GM19324 (cell line): ENCODE measurements around the gene DNAJC9.
A peak's percentile ranks its signal among the peaks of the same experiment; 100 is the strongest.
"Not testable (repeated sequence)": the region's sequence is repeated elsewhere in the genome, so short reads cannot be mapped to it uniquely, and the experiment has no call there.

Experiments used
- ATAC-seq: cut with Tn5 transposase; IDR thresholded peaks from one replicate; pipeline ENCODE4 v1.9.1; 2021; ENCODE audit warnings: mild to moderate bottlenecking, moderate library complexity; ENCODE audit not compliant: unreplicated experiment, low FRiP score

The DNAJC9 gene, protein sequence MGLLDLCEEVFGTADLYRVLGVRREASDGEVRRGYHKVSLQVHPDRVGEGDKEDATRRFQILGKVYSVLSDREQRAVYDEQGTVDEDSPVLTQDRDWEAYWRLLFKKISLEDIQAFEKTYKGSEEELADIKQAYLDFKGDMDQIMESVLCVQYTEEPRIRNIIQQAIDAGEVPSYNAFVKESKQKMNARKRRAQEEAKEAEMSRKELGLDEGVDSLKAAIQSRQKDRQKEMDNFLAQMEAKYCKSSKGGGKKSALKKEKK

GRCh38 chr10:73246646-73247508 lies at the start of gene DNAJC9:
Gene DNAJC9 (minus strand): TSS chr10:73247255. CDS start chr10:73247189, 66 bp downstream.
- ATAC-seq, result peak; percentile 89

DNA sequence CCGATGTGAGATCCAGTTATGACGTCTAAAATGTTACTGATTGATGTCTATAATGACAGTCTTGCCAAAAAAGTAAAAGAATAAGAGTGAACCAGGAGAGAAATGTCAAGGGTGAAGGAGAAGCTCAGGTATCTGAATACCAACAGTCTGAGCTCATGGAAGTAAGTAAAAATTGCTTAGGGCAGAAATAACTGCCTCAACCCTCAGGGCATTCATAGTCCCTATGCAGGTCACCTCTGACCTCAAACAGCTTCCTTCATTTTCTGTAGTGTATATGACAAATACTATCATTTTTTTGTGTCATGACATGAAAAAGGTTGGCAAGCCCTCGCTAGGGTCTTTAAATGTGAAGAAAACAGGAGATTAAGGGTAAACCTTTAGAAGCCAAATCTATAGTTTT lies 46.4 kb upstream of the DNAJC9 start:
- ATAC-seq, result no peak

DNA sequence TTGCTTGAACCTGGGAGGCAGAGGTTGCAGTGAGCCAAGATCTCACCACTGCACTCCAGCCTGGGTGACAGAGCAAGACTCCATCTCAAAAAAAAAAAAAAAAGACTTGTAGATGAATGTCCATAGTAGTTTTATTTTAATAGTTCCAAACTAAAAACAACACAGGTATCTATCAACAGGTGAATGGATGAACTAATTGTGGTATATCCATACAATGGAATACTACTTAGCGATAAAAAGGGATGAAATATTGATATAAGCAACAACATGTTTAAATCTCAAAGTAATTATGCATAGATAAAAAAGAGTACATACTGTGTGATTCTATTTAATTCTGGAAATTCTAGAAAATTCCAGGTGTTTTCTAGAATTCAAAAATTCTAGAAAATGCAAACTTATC lies 42.9 kb upstream of the DNAJC9 start:
- ATAC-seq, result no peak

DNA sequence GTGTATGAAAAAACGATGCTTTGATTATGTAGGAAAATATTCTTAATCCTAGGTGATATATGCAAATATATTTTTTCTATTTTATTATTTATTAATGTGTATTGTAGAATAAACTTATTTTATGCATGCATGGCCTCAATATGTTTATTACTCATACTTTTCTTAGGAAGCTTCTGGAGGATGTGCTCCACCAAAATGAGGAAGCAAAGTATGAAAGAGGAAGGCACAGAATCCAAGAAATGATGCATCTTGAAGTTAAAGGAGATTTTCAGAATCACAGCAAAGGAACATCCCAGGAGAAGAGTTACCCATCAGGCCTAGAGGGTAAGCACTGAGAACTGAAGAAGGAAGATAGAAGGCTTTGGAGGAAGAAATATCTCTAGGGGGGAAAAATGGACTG lies 40.4 kb upstream of the DNAJC9 start:
- ATAC-seq, result no peak

DNA sequence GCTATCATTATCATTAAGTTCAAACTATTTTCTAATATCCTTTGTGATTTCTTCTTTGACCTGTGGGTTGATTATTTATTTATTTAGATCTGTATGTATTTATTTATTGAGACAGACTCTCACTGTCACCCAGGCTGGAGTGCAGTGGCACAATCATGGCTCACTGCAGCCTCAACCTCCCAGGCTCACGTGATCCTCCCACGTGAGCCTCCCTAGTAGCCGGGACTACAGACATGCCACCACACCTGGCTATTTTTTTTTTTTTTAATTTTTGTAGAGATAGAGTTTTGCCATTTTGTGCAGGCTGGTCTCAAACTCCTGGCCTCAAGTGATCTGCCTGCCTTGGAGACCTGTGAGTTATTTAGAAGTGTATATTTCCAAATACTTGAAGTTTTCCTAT lies 34.0 kb upstream of the DNAJC9 start:
- ATAC-seq, result no peak

DNA sequence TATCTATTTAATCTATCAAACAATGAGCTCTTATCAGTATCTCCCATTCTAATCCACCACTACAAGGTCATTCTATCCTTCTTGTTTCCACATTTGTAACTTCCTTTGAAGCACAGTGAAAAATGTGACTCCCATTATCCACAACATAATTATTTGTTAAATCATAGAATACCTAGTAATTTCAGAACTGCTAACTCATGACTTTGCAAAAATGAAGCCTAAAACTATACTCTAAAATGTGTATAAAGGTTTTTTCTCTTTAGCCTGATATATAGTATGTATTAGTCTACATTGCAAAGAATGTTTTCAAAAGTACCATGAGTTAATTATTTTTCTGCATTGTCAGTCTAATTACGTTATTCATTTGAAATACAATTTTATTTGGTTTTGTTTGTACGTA lies 17.4 kb upstream of the DNAJC9 start:
- ATAC-seq, result no peak

DNA sequence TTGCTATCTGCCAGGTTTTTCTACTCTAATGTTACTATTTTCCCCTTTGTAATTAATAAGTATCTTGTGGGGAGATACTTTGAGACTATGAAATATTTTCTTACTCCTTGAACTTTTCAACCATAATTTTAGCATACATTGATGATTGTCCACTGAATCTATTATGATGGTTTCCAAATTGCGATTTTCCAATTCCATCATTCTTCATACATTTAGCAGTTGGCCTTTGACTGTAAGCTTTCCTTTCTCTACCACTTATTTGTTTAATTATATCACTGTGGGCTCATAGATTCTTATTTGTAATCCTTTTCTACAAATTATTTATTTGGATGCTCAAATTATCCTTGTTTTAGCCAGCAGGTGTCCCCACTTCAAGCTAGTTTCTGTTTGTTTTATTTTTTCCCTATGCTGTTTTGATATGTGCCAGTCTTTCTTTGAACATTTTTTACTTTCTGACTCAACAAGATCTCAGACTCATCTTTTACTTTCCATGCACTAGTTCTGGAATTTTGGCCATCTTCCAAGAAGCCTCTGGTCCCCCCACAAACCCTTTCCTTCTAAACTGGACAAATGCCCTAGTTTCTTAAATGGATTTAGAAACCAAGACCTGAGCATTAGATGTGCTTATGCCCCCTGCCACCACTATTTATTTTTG lies 16.8 kb upstream of the DNAJC9 start:
- ATAC-seq, result no peak

DNA sequence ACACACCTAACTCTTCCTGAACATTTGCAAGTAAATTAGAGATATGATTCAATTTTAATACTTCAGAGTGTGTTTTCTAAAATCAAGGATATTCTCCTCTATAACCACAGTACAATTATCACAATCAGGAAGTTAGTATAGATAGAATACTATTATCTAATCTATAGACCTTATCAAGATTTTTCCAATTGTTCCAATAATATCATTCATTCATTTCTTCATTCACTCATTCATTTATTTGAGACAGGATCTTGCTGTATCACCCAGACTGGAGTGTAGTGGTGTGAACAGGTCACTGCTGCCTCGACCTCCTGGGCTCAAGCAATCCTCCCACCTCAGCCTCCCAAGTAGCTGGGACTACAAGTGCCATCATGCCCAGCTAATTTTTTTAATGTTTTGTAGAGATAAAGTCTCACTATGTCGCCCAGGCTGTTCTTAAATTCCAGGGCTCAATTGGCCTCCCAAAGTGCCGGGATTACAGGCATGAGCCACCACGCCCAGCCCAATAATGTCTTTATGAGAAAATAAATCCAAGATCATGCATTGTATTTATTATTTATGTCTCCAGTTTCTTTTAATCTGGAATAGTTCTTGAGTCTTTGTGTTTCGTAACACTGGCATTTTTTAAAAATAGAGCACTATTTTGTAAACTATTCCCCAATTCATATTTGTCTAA lies 16.0 kb upstream of the DNAJC9 start:
- ATAC-seq, result no peak

- ATAC-seq, result no peak
Observed at GRCh38 chr10:73262105-73262730, 15.2 kb upstream of the DNAJC9 start.

DNA sequence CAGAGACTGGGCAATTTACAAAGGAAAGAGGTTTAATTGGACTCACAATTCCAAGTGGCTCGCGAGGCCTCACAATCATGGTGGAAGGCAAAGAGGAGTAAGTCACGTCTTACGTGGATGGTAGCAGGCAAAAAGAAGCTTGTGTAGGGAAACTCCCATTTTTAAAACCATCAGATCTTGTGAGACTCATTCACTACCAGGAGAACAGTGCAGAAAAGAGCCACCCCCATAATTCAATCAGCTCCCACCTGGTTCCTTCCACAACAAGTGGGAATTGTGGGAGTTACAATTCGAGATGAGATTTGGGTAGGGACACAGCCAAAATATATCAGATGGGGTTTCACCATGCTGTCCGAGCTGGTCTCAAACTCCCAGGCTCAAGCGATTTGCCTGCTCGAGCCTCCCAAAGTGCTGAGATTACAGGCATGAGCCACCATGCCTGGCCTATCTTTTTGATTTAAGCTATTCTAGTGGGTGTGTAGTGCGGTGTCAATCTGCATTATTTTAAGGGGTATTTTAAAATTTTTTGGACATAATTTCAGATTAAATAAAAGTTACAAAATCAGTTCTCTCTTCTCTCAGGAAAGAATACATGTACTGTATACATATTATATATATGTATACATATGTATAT lies 14.4 kb upstream of the DNAJC9 start:
- ATAC-seq, result no peak

- not testable (repeated sequence) for ATAC-seq
Observed at GRCh38 chr10:73258612-73259011, 11.6 kb upstream of the DNAJC9 start.

DNA sequence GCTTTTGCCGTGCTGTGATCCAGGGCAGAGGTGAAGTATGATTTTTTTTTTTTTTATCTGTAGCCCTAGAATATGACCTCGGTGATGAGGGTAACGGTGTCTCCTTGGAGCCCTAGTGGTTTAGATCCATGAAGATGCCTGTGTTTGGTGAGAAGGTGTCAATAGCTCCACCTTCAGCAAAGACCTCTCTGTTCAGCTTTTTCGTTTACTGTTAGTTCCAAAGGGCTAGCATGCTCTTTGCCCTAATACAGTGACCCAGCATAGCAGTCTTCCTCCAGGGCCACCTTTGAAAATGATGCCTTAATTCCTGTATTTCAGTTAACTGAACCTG lies 6.1 kb upstream of the DNAJC9 start:
- no peak for ATAC-seq

GRCh38 chr10:73252445-73253224 lies 5.6 kb upstream of the DNAJC9 start, which contains the start of gene MRPS16:
Gene MRPS16 (minus strand): TSS chr10:73252644. CDS start chr10:73252482, 162 bp downstream.
- peak; percentile 83 for ATAC-seq

- ATAC-seq, result peak; percentile 54
Observed at GRCh38 chr10:73251683-73252444, 4.8 kb upstream of the DNAJC9 start.

DNA sequence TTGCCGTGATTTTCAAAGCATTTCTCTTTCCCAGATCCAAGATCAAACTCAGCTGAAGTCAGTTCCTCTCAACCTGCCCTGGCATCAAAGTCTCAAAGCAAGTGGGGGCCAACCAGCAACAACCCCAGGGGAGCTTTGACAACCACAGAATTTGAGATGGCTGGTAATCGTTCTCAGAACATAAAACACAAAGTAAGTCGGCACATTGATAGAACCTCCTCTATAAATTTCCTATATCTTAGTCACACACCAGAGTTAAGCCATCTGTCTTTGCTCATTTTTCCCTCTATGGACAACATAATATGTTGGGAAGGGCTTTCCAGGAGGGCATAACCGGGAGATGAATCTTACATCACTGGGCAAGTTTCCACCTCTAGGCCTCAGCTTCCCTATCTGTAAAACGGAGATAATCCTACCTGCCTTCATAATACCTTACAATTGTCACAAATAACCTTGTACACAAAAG lies 1.2 kb upstream of the DNAJC9 start:
- ATAC-seq, result no peak

DNA sequence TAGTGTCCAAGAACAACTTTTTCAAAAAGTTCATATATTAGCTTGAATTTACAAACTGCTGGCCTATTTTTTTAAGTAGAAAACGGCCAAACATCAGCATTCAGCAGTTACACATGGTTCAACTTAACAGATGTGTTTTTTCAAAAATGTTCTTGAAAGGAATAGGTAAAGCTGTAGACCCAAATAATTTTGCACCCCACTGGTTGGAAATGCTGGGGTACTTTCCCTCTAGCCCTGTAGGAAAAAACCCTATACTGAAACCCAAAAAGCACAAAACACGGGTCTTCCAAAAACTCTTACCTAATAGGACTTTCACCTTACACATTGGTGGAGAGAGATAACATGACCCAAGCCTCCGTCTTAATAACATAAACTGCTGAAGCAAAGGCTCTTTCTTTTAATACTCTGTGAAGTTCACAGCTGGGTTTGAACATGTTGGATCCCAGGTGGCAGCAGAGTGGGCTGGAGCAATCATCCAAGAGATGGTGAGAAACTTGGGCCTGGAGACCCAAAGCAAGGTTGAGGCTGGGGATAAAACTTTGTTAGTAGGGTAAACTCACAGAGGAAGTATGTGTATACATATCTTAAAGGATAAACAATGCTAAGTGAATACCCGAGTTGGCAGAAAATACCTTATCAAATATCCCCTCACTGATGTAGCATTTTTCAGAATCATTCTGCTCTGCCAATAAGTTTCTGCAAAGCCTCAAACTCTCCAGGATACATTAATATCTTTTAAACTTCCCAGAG lies 629 bp upstream of the DNAJC9 start:
- ATAC-seq, result no peak

- ATAC-seq, result no peak
Observed at GRCh38 chr10:73246322-73246645, 771 bp downstream of the DNAJC9 start.
